IPS-15b (cell line): ENCODE data around the gene METTL2A.
A peak's percentile ranks its signal among the peaks of the same experiment; 100 is the strongest.
"Not testable (repeated sequence)": the region's sequence is repeated elsewhere in the genome, so short reads cannot be mapped to it uniquely, and the experiment has no call there.

ENCODE experiments used
- H3K27me3 ChIP-seq: one replicate; pipeline ENCODE4 v1.6.1; 2013; ENCODE audit warnings: low read length; ENCODE audit not compliant: control insufficient read depth, insufficient read depth
- H3K36me3 ChIP-seq: one replicate; pipeline ENCODE4 v1.6.1; 2013; ENCODE audit warnings: low read length; ENCODE audit not compliant: control insufficient read depth, insufficient read depth
- H3K4me1 ChIP-seq: one replicate; pipeline ENCODE4 v1.6.1; 2013; ENCODE audit warnings: mild to moderate bottlenecking, low read length; ENCODE audit not compliant: control insufficient read depth, insufficient read depth
- H3K4me3 ChIP-seq: one replicate; pipeline ENCODE4 v1.5.1; 2013; ENCODE audit warnings: low read depth, low read length
- H3K9ac ChIP-seq: one replicate; pipeline ENCODE4 v1.6.1; 2013; ENCODE audit warnings: low read depth, mild to moderate bottlenecking, low read length
- H3K9me3 ChIP-seq: one replicate; pipeline ENCODE4 v1.6.1; 2013; ENCODE audit warnings: mild to moderate bottlenecking, low read length; ENCODE audit not compliant: control insufficient read depth, insufficient read depth

The METTL2A gene

DNA sequence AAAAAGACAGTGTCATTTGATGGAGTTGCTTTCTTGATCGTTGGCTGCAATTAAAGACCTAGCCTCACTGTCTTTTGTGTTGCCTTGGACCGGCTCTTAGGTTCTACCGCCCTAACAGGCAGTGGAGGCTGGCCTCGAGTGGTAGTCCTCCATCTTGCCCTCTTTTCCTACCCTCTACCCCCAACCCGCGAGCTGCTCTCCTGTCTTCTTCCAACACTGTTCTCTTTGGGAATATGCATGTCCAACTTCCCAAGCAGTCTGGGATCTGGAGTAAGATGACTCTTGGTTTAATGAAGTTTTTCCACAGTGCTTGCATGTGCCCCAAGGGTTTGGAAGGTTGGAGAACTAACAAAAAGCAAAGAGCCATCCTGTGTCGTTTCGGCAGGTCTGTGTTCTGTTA, 53.4 kb downstream of the METTL2A start:
- not testable (repeated sequence) for H3K9ac ChIP-seq, H3K27me3 ChIP-seq, H3K9me3 ChIP-seq, H3K4me1 ChIP-seq, H3K36me3 ChIP-seq
- peak overlapping the region; percentile 50 for H3K4me3 ChIP-seq

DNA sequence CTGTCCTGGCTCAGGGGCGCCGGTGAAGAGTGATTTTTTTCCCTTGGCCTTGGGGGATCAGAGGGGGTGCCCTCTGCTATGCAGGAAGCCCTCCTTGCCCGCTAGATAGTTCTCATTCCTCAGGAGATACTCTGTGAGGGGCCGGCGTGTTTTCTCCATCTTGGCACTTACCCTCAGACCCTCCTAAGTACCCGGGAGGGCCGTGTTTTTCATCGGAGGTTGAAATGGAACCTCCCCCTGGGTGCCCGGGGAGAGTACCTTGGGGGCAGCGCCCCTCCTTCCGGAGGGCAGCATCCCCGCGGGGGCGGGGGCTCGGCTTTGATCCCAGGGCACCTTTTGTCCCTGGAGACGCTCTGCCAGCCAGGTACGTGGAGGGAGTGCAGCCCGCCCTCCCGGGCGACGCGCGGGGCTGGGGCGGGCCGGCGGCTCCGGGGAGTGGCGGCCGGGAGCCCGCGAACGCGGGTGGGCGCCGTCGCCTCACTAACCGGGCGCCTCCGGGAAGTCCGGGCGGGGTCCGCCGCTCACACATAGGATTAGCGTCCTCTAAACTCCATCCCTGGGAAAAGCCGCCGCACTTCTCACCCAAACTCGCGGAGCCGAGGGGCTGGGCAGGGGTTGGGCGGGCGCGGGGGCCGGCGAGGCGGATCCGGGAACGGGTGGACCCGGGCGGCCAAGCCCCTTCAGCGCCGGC, 54.2 kb downstream of the METTL2A start:
- not testable (repeated sequence) for H3K9me3 ChIP-seq, H3K27me3 ChIP-seq, H3K4me1 ChIP-seq, H3K9ac ChIP-seq, H3K36me3 ChIP-seq
- peak overlapping the region; percentile 50 for H3K4me3 ChIP-seq

DNA sequence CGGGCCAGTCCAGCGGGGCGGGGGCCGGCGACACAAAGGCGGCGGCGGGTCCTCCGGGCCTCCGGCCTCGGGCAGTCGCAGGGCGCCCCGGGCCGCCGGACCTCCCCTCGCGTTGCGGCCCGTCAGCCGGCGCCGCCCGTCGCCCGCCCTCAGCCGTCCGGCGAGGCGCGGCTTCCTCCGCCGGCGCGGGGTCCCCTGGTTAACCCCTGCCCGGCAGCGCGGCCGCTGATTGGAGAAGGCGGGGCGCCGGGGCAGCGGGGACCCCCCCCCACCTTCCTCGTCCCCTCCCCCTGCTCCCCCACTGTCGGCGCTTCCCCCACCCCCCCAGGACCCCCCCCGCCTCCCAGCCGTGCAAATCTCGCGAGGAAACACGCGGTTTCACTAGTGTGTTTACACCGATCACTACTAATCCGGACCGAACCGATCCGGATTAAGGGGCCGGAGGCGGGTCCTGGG, 54.8 kb downstream of the METTL2A start, which contains the start of gene TLK2:
Gene TLK2 (plus strand): TSS at position 402 of the 456 bp plus-strand sequence. CDS start 2,301 bp downstream, outside the sequence.
- Histone ChIP-seq H3K27me3 (no peaks in the 10 kb centered on the region), H3K4me1 (no peaks in the 10 kb centered on the region), H3K4me3 (peak within 1 kb of the TSS; percentile 67), H3K36me3 (no peaks in the 10 kb centered on the region), H3K9me3 (no peaks in the 10 kb centered on the region), H3K9ac (peak within 1 kb of the TSS; percentile 79)

DNA sequence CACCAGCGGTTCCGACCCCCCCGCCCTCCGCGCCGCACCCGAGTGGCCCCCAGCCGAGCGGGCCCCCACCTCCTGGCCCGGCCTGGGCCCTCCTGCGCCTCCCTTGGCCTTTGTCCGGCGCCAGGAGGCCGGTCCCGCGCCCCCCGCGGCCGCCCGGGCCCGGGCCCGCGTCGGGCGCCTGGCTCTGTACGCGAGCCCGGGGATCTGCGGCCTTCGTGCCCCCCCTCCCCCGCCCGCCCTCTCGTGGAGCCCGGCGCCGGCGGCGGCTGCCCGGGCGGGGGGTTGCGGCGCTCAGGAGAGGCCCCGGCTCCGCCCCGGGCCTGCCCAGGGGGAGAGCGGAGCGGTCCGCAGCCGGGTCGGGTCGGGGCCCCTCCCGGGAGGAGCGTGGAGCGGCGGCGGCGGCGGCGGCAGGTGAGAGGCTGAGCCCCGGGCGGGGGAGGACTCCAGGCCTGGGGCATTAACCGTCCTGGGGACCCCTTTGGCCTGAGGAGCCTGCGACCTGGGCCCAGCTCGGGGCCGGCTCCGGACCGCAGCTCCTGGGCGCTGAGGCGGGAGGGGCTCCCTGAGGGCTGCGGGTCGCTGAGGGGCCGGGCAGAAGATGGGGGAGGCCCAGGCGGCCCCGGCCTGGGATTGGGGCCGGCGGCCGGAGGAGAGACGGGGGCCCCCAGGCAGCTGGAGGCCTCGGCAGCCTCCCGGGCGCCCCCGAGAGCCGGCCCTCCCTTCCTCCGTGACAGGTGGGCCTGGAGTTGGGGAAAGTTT, 55.4 kb downstream of the METTL2A start:
- peak overlapping the region; percentile 79 for H3K9ac ChIP-seq
- not testable (repeated sequence) for H3K9me3 ChIP-seq

DNA sequence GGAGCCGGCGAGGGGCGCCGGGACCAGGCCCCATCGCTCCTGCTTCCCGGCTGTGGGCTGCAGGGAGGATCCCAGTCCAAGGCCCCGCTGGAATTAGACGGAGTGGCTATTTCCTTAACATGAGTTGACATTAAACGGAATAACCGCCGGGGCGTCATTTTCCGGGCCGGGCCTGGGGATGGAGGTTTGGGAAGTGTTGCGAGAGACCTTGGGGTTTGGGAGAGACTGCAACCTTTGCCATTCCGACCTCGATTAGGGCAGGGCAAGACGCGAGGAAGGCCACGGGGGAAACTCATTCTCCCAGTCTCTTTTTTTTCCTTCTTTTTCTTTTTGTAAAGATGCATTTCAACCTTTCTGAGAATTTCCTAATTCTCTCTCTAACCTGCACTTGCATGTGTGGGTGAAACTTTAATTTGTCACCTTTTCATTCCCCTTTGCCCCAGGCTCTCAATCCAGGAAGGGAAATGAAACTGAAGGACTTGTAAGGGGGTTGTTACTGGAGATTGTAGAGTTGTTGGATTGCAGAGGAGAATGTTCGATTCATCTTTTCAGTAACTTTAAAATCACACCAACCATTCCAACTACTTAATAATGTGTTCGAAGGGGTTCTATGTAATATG, 56.1 kb downstream of the METTL2A start:
- Histone ChIP-seq H3K9ac (peak overlapping the region; percentile 79), H3K4me3 (peak overlapping the region; percentile 67)
- H3K9me3 ChIP-seq, H3K27me3 ChIP-seq, H3K4me1 ChIP-seq, H3K36me3 ChIP-seq: not testable (repeated sequence)

More for the DNA sequence above, 55.4 kb downstream of the METTL2A start:
- H3K36me3 ChIP-seq, H3K27me3 ChIP-seq, H3K4me1 ChIP-seq: not testable (repeated sequence)
- peak overlapping the region; percentile 67 for H3K4me3 ChIP-seq

DNA sequence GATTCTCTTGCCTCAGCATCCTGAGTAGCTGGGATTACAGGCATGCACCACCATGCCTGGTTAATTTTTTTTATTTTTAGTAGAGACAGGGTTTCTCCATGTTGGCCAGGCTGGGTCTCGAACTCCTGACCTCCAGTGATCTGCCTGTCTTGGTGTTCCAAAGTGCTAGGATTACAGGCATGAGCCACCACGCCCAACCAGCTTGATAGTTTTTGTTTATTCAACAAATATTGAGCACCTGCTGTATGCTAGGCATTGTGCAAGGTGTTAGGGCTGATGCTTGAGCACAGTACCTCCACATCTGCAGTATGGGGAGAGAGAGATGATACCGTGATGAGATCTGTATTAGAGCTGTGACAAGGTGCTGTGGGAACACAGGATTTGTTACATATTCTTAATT, 58.9 kb downstream of the METTL2A start:
- not testable (repeated sequence) for H3K27me3 ChIP-seq, H3K9me3 ChIP-seq, H3K4me3 ChIP-seq, H3K4me1 ChIP-seq, H3K9ac ChIP-seq, H3K36me3 ChIP-seq

DNA sequence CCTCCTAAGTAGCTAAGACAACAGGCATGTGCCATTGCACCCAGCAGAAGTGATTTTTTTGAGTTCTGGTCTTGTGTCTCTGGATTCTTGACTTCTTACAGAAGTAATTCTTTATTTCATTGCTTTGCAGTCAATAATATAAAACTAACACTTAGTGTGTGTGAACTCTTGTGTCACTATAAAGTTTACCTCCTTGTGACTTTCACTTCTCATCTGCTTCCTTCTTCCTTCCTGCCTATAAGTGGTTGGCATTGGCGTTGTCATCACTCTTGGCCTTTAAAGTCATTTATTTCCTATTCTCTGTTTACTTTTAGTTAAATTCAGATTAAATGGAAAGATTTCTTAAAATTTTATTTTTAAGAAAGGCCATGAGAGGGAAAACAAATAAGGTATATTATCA, 67.3 kb downstream of the METTL2A start:
- H3K4me1 ChIP-seq, H3K9ac ChIP-seq, H3K9me3 ChIP-seq, H3K36me3 ChIP-seq, H3K27me3 ChIP-seq, H3K4me3 ChIP-seq: not testable (repeated sequence)

DNA sequence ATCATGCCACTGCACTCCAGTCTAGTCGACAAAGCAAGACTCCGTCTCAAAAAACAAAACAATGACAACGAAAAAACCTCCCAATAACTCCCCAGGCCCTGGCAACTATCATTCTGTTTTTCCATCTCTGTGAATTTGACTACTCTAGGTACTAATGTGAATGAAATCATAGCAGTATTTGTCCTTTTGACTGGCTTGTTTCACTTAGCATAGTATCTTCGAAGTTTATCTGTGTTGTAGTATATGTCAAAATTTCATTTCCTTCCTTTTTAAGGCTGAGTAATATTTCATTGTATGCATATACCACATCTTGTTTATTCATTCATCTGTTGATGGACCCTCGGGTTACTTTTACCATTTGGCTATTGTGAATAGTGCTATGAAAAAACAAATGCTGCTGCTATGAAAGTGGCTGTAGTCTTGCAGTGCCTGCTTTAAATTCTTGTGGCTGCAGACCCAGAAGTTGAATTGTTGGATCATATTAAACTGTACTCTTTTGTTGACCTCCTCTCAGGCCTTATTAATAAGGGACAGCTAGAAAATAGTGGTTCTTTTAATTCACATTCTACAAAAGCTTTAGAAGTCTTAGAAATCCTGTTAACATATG, 69.5 kb downstream of the METTL2A start:
- H3K9ac ChIP-seq, H3K9me3 ChIP-seq, H3K4me3 ChIP-seq, H3K27me3 ChIP-seq, H3K36me3 ChIP-seq, H3K4me1 ChIP-seq: not testable (repeated sequence)

DNA sequence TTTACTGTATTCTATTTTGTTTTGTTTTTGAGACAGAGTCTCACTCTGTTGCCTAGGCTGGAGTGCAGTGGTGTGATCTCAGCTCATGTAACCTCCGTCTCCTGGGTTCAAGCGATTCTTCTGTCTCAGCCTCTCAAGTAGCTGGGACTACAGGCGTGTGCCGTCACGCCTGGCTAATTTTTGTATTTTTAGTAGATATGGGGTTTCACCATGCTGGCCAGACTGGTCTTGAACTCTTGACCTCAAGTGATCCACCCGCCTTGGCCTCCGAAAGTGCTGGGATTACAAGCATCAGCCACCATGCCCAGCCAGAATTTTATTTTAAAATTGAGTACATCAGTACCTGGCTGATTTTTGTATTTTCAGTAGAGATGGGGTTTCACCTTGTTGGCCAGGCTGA, 70.4 kb downstream of the METTL2A start:
- not testable (repeated sequence) for H3K4me3 ChIP-seq, H3K27me3 ChIP-seq, H3K4me1 ChIP-seq, H3K9ac ChIP-seq, H3K36me3 ChIP-seq, H3K9me3 ChIP-seq

DNA sequence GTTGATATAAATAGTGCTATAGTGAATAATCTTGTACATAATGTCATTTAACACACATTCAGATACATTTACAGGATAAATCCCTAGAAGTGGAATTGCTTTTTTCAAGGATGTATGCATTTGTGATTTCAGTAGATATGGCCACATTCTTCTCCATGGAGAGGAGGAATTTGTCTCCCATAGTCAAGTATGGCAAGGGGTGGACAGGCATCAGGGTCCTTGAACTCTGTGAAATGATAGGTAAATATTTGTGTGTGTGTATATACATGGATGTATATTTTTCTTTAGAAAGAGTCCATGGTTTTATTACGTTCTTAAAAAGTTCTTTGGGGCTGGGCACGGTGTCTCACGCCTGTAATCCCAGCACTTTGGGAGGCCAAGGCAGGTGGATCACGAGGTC, 72.6 kb downstream of the METTL2A start:
- H3K9ac ChIP-seq, H3K27me3 ChIP-seq, H3K36me3 ChIP-seq, H3K4me1 ChIP-seq, H3K4me3 ChIP-seq, H3K9me3 ChIP-seq: not testable (repeated sequence)

DNA sequence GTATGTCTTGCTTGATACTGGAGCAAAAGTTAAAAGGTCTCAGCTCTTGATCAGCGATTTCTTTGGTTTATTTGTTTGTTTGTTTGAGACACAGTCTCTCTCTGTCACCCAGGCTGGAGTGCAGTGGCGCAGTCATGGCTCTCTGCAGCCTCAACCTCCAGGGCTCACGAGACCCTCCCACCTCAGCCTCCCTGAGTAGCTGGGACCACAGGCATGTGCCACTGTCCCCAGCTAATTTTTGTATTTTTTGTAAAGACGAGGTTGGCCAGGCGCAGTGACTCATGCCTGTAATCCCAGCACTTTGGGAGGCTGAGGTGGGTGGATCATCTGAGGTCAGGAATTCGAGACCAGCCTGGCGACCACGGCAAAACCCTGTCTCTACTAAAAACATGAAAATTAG, 75.1 kb downstream of the METTL2A start:
- H3K9me3 ChIP-seq, H3K4me1 ChIP-seq, H3K4me3 ChIP-seq, H3K27me3 ChIP-seq, H3K9ac ChIP-seq, H3K36me3 ChIP-seq: not testable (repeated sequence)
